IPS-18a (cell line): ENCODE data around the gene PFKFB4.
A peak's percentile ranks its signal among the peaks of the same experiment; 100 is the strongest.
"Not testable (repeated sequence)": the region's sequence is repeated elsewhere in the genome, so short reads cannot be mapped to it uniquely, and the experiment has no call there.

Source experiments
- H3K27ac ChIP-seq: one replicate; pipeline ENCODE4 v1.5.1; 2013; ENCODE audit warnings: low read length
- H3K27me3 ChIP-seq: one replicate; pipeline ENCODE4 v1.6.1; 2013; ENCODE audit warnings: mild to moderate bottlenecking, low read length; ENCODE audit not compliant: control insufficient read depth, insufficient read depth
- H3K36me3 ChIP-seq: one replicate; pipeline ENCODE4 v1.6.1; 2013; ENCODE audit warnings: low read depth, low read length; ENCODE audit not compliant: control insufficient read depth
- H3K4me1 ChIP-seq: one replicate; pipeline ENCODE4 v1.6.1; 2013; ENCODE audit warnings: low read depth, low read length; ENCODE audit not compliant: control insufficient read depth
- H3K4me3 ChIP-seq: one replicate; pipeline ENCODE4 v1.5.1; 2013; ENCODE audit warnings: low read length
- H3K9ac ChIP-seq: one replicate; pipeline ENCODE4 v1.6.1; 2013; ENCODE audit warnings: mild to moderate bottlenecking, low read length, moderate library complexity
- H3K9me3 ChIP-seq: one replicate; pipeline ENCODE4 v1.6.1; 2013; ENCODE audit warnings: low read depth, low read length; ENCODE audit not compliant: control insufficient read depth

PFKFB4 gene

GRCh38 chr3:48475188-48475587 lies 81.4 kb downstream of the PFKFB4 start:
- Histone ChIP-seq H3K27ac (peak overlapping the region; percentile 40), H3K9ac (peak overlapping the region; percentile 13), H3K36me3 (no peaks in the 10 kb centered on the region), H3K27me3 (no peaks in the 10 kb centered on the region), H3K4me3 (peak overlapping the region; percentile 15), H3K9me3 (no peaks in the 10 kb centered on the region), H3K4me1 (peaks cover 15% of the 10 kb centered on the region)

DNA sequence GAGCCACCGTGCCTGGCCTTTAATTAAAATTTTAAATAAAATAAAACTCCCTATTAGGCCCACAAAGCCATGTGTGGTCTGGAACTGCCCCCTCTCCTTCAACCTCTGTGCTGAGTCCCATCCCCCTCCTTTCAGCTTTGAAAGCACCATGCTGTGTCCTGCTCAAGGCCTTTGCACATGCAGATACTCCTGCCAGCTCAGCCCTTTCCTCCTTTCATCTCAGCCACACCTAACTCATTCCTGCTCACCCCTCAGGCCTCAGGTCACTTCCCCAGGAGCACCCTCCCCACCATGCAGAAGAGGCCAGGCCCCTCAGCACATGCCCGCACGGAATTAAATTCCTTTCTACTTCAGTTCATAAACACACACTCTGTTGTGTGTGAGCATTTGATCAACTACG lies 82.0 kb downstream of the PFKFB4 start:
- Histone ChIP-seq H3K27me3 (no peaks in the 10 kb centered on the region), H3K4me3 (peak overlapping the region; percentile 15), H3K4me1 (peaks cover 15% of the 10 kb centered on the region), H3K27ac (peak overlapping the region; percentile 40), H3K9me3 (no peaks in the 10 kb centered on the region), H3K36me3 (peaks cover 4% of the 10 kb centered on the region), H3K9ac (peak overlapping the region; percentile 13)

GRCh38 chr3:48474031-48474430 lies 82.6 kb downstream of the PFKFB4 start:
- H3K9ac ChIP-seq, H3K27ac ChIP-seq, H3K27me3 ChIP-seq, H3K9me3 ChIP-seq, H3K4me3 ChIP-seq: not testable (repeated sequence)
- peaks cover 10% of the 10 kb centered on the region for H3K36me3 ChIP-seq
- peaks cover 15% of the 10 kb centered on the region for H3K4me1 ChIP-seq

DNA sequence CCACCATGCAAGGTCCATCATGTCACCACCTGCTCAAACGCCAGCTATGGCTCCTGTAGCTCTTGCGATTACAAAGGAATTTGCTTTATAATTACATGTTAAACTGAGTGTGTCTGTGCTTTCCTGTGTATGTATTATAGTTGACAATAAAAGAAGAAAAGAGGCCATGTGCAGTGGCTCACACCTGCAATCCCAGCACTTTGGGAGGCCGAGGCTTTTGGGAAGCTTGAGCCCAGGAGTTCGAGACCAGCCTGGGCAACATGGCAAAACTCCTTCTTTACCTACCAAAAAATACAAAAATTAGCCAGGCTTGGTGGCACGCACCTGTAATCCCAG lies 83.0 kb downstream of the PFKFB4 start:
- Histone ChIP-seq H3K9ac (peak overlapping the region; percentile 86), H3K4me1 (peaks cover 15% of the 10 kb centered on the region), H3K36me3 (peaks cover 14% of the 10 kb centered on the region), H3K27me3 (no peaks in the 10 kb centered on the region), H3K4me3 (no peak overlapping the region), H3K27ac (peak overlapping the region; percentile 1), H3K9me3 (no peaks in the 10 kb centered on the region)

DNA sequence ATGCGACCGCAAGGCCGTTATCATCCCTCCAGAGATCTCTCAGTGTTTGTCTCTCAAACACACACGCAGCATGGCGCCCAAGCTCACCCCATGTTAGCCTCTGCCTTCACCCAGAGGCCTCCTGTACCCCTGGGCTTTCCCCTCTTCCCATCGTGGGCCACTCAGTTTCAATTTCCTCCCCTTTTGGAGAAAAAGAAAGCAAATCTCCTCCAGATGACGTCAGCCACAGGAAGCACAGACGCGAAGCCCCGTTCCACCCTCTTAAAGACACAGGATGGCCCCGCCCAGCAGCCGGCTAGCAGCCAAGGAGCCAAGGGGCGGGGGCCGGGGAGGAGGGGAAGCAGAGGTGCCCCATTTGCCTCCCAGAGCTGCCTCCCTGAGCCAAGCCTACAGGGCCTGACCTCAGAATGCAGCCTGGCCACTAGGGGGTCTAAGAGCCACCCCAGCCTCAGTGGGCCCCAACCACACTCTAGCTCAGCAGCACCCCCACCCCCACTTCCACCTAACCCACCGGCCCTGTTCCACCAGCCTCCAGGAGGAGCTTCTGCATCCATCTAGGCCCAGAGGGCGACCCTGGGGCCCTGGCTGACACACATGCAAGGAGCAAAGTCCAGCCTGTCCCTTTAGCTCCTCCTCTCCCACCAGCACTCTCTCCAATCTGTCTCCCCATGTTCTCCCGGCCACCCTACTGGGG lies 83.5 kb downstream of the PFKFB4 start:
- peaks cover 15% of the 10 kb centered on the region for H3K4me1 ChIP-seq
- H3K4me3 ChIP-seq = peak overlapping the region; percentile 70
- no peaks in the 10 kb centered on the region for H3K9me3 ChIP-seq
- peak overlapping the region; percentile 86 for H3K9ac ChIP-seq
- H3K27me3 ChIP-seq = no peaks in the 10 kb centered on the region
- peaks cover 19% of the 10 kb centered on the region for H3K36me3 ChIP-seq
- H3K27ac ChIP-seq = peak overlapping the region; percentile 83

DNA sequence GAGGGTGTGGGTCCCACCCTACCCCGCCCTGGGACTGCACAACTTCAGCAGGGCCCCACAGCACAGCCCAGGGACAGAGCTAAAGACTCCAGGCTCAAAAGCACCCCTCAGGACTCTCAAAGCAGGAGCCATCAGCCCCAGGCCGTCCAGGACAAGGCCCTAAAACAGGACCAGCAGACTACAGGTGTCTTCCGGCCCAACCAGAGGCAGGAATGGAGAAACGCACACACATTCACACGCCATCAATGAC lies 84.0 kb downstream of the PFKFB4 start:
- Histone ChIP-seq H3K36me3 (peaks cover 23% of the 10 kb centered on the region), H3K9ac (peak overlapping the region; percentile 86), H3K27ac (peak overlapping the region; percentile 83), H3K9me3 (no peaks in the 10 kb centered on the region), H3K4me1 (peaks cover 15% of the 10 kb centered on the region), H3K27me3 (no peaks in the 10 kb centered on the region), H3K4me3 (peak overlapping the region; percentile 70)

- Histone ChIP-seq H3K27me3 (no peaks in the 10 kb centered on the region), H3K4me1 (peaks cover 24% of the 10 kb centered on the region), H3K9me3 (no peaks in the 10 kb centered on the region), H3K9ac (no peak overlapping the region), H3K27ac (no peak overlapping the region), H3K4me3 (no peak overlapping the region), H3K36me3 (peaks cover 24% of the 10 kb centered on the region)
Measured at GRCh38 chr3:48470286-48470685, 86.3 kb downstream of the PFKFB4 start.

GRCh38 chr3:48469046-48469915 lies 87.3 kb downstream of the PFKFB4 start:
- Histone ChIP-seq H3K27ac (no peak overlapping the region), H3K4me3 (no peak overlapping the region), H3K4me1 (peaks cover 21% of the 10 kb centered on the region), H3K27me3 (no peaks in the 10 kb centered on the region), H3K9ac (no peak overlapping the region), H3K36me3 (peaks cover 24% of the 10 kb centered on the region), H3K9me3 (no peaks in the 10 kb centered on the region)

DNA sequence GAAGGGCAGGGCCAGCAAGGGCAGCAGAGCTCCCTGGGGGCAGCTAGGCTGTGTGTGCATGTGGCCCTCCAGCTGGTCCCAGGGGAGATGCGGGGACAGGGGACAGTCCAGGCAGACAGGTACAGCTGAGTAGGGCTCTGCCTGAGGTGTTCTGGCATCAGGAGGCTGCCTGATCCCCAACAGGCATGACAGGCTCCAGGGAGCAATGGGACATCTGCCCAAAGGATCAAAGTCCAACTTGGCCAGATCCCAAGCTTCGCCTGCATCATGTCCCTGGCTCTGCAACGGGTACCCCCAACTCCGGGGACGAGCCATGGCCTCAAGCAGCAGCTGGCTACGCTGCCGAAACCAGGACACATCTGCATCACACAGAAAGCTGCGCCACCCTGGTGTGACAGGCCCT lies 88.3 kb downstream of the PFKFB4 start:
- Histone ChIP-seq H3K9ac (no peak overlapping the region), H3K27ac (no peak overlapping the region), H3K27me3 (no peaks in the 10 kb centered on the region), H3K4me3 (no peak overlapping the region), H3K36me3 (peaks cover 24% of the 10 kb centered on the region), H3K4me1 (peaks cover 19% of the 10 kb centered on the region), H3K9me3 (no peaks in the 10 kb centered on the region)
